ENCODE measurements around the gene GRIN3A.

The GRIN3A gene

GRCh38 chr9:101671567-101671966 lies 66.9 kb downstream of the GRIN3A start:
- no peak overlapping the region for H3K4me3 ChIP-seq (ENCODE audit: insufficient read depth, low read length, poor library complexity, severe bottlenecking)
- H4K20me1 ChIP-seq (ENCODE audit: low read depth, low read length), result no peaks in the 10 kb centered on the region
- H3K79me2 ChIP-seq (ENCODE audit: insufficient read depth, low read length), result no peaks in the 10 kb centered on the region
- TF ChIP-seq EZH2phosphoT487 (conservative IDR thresholded peaks at IDR 0.05; ENCODE audit: low read length) (no peak), CTCF (IDR thresholded peaks at IDR 0.05; ENCODE audit: insufficient read depth, low read length, poor library complexity, severe bottlenecking) (no peak)
- H3K4me2 ChIP-seq (ENCODE audit: low read depth, low read length, poor library complexity, severe bottlenecking), result no peak overlapping the region
- H3K9ac ChIP-seq (ENCODE audit: low read length), result no peak overlapping the region
- no peaks in the 10 kb centered on the region for H3K27me3 ChIP-seq (ENCODE audit: low read length)
- no peak overlapping the region for H2AFZ ChIP-seq (ENCODE audit: low read depth, low read length, severe bottlenecking)
- no peaks in the 10 kb centered on the region for H3K9me3 ChIP-seq (ENCODE audit: insufficient read depth, low read length)
- no peaks in the 10 kb centered on the region for H3F3A ChIP-seq (ENCODE audit: insufficient read depth)
- no peaks in the 10 kb centered on the region for H3K36me3 ChIP-seq (ENCODE audit: low read length)
- no peak overlapping the region for H3K27ac ChIP-seq (ENCODE audit: low read depth, low read length)
- no peaks in the 10 kb centered on the region for H3K9me2 ChIP-seq (replicated peaks; ENCODE audit: insufficient read depth, low read length)

DNA sequence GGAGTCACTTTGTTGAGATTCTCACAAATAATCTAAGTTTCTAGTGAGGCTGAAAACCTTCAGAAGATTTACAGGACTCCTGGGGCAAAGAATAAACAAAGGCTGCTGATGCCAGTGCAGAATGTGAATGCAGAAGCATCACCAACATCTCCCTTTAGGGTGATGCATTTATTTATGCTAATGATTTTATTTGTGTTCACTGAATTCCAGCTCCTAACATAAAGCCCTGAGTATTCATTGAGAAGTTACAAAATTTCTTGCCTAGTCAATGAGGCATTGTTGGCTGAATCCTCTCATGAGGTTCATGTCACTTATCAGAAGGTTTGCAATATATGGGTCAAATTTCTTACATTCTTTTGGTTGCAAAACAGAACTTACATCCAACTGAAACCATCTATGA lies 70.0 kb downstream of the GRIN3A start:
- H3K79me2 ChIP-seq (ENCODE audit: insufficient read depth, low read length), result no peaks in the 10 kb centered on the region
- H3K27me3 ChIP-seq (ENCODE audit: low read length), result no peaks in the 10 kb centered on the region
- H4K20me1 ChIP-seq (ENCODE audit: low read depth, low read length), result no peaks in the 10 kb centered on the region
- H3K9me2 ChIP-seq (replicated peaks; ENCODE audit: insufficient read depth, low read length), result no peaks in the 10 kb centered on the region
- no peak overlapping the region for H3K4me3 ChIP-seq (ENCODE audit: insufficient read depth, low read length, poor library complexity, severe bottlenecking)
- no peak overlapping the region for H3K9ac ChIP-seq (ENCODE audit: low read length)
- no peak overlapping the region for H2AFZ ChIP-seq (ENCODE audit: low read depth, low read length, severe bottlenecking)
- no peaks in the 10 kb centered on the region for H3K36me3 ChIP-seq (ENCODE audit: low read length)
- TF ChIP-seq CTCF (IDR thresholded peaks at IDR 0.05; ENCODE audit: insufficient read depth, low read length, poor library complexity, severe bottlenecking) (no peak), EZH2phosphoT487 (conservative IDR thresholded peaks at IDR 0.05; ENCODE audit: low read length) (no peak)
- H3K4me2 ChIP-seq (ENCODE audit: low read depth, low read length, poor library complexity, severe bottlenecking), result no peak overlapping the region
- H3K9me3 ChIP-seq (ENCODE audit: insufficient read depth, low read length), result no peaks in the 10 kb centered on the region
- no peak overlapping the region for H3K27ac ChIP-seq (ENCODE audit: low read depth, low read length)
- no peaks in the 10 kb centered on the region for H3F3A ChIP-seq (ENCODE audit: insufficient read depth)

DNA sequence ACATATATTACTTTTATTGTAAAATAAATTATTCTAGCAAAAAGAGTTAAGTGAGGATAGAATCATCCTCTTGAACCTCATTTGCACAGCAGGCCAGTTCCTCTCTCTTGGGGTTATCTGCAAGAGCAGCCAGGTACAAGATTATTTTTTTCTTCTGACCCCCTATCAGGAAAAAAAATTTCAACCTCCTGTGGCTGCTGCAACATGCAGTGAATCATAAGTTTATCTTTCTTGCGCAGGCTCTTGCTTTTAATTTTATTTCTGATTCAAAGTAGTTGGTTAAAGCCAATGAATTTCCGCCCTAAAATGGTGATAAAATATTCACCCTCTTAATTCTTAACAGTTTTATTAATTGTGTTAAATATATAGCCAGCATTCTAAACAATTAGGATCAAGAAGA lies 74.0 kb downstream of the GRIN3A start:
- H3K9me3 ChIP-seq (ENCODE audit: insufficient read depth, low read length), result no peaks in the 10 kb centered on the region
- H3K36me3 ChIP-seq (ENCODE audit: low read length), result no peaks in the 10 kb centered on the region
- H3K79me2 ChIP-seq (ENCODE audit: insufficient read depth, low read length), result no peaks in the 10 kb centered on the region
- no peak overlapping the region for H3K9ac ChIP-seq (ENCODE audit: low read length)
- no peak overlapping the region for H3K4me3 ChIP-seq (ENCODE audit: insufficient read depth, low read length, poor library complexity, severe bottlenecking)
- H3K4me2 ChIP-seq (ENCODE audit: low read depth, low read length, poor library complexity, severe bottlenecking), result no peak overlapping the region
- H4K20me1 ChIP-seq (ENCODE audit: low read depth, low read length), result no peaks in the 10 kb centered on the region
- H3K27ac ChIP-seq (ENCODE audit: low read depth, low read length), result no peak overlapping the region
- H3F3A ChIP-seq (ENCODE audit: insufficient read depth), result no peaks in the 10 kb centered on the region
- no peaks in the 10 kb centered on the region for H3K9me2 ChIP-seq (replicated peaks; ENCODE audit: insufficient read depth, low read length)
- H3K27me3 ChIP-seq (ENCODE audit: low read length), result no peaks in the 10 kb centered on the region
- no peak overlapping the region for H2AFZ ChIP-seq (ENCODE audit: low read depth, low read length, severe bottlenecking)
- TF ChIP-seq EZH2phosphoT487 (conservative IDR thresholded peaks at IDR 0.05; ENCODE audit: low read length) (no peak), CTCF (IDR thresholded peaks at IDR 0.05; ENCODE audit: insufficient read depth, low read length, poor library complexity, severe bottlenecking) (no peak)
